Medulla oblongata (tissue), 1 donor: ENCODE results near the gene TMCO2.
"Not testable (repeated sequence)": the region's sequence is repeated elsewhere in the genome, so short reads cannot be mapped to it uniquely, and the experiment has no call there.

Experiments used
- DNase-seq: peaks from one replicate; pipeline ENCODE4 v3.0.0-alpha.2; 2015; ENCODE audit errors: extremely low spot score

The TMCO2 gene

GRCh38 chr1:40247655-40248054 is at the start of gene TMCO2:
TSS of gene TMCO2 (plus strand) at chr1:40247937. CDS start at chr1:40247994, 57 bp downstream.
- DNase-seq, result no peak

DNA sequence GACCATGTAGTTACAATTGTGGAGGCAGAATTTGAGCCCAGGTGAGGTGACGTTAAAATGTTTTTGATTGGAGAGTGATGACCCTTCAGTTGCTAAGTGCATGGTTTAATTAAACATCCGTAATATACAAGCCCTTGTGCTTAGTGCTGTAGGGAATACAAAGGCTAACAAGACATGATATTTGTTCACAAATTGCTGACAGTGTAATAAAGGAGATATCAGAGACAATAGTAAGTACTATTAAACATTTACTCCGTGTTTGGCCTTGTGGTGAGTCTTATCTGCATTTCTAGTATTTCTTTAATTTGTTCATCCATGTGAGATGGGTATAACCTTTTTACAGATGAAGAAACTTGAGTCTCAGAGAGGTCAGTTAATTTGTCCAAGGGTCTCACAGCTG is 48.6 kb upstream of the TMCO2 start:
- DNase-seq, result no peak

DNA sequence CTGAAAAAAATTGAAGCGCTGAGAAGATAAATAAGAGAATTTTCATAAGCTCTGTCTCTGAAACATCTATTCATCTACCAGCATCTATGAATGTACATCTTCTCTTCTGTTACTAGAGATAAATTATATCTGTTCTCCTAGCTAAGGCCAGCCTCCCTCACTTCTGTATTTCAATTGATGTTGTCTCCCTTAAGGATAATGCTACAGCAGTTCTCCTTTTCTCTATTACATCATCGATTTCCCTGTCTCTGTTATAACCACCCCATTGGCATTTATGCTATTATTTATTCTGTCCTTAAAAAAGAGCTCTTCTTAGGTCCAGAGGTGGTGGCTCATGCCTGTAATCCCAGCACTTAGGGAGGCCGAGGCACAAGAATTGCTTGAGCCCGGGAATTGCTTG is 42.9 kb upstream of the TMCO2 start:
- no peak for DNase-seq

DNA sequence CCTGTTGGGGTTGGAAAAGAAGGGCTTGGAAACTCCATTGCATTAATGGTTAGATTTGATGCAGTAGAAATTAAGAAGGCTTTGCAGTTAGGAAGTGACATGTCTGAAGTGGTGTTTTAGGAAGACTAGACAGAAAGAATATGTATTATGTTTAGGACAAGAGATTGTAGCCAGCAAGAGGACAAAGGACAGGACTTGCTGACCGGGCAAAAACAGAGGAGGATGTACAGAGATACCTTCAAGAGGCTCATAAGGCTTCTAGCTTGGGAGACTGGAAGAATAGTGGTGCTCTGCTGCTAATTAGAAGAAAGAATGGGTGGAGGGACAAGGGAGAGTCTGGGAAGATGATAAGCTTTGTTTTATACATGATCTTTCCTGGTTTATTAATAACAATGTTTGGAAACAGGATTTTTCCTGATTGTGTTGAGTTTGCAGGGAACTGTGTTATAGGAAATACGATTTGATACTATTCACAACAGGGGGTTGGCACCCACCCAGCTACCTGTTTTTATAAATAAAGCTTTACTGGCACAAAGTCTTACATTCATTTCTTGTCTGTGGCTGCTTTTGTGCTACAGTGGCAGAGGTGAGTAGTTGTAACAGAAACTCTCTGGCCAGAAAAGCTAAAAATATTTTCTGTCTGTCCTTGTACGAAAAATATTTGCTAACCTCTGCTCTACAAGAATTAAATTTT is 37.1 kb upstream of the TMCO2 start:
- no peak for DNase-seq

DNA sequence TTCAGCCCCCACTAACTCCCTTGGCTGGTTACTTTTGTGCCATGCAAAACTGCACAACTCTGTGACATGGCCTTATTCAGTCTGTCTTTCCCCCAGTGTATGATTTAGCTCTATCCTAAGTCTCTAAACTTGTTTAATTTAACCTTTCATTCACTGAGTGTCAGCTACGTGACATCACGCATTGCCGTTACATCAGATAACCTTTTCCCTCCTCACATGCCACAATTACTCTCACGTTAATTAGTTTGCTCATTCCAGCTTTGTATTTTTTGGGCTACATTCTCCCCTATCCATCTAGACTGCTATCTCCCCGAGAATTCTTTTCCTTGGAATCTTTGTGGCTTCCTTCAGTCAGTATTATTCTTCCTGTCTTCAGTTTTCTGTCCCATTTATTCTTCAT is 29.4 kb upstream of the TMCO2 start:
- no peak for DNase-seq

GRCh38 chr1:40221471-40221905 is 26.2 kb upstream of the TMCO2 start:
- not testable (repeated sequence) for DNase-seq

- no peak for DNase-seq
Observed at GRCh38 chr1:40221977-40222772, 25.6 kb upstream of the TMCO2 start.

GRCh38 chr1:40224040-40224439 is 23.7 kb upstream of the TMCO2 start:
- DNase-seq, result no peak

DNA sequence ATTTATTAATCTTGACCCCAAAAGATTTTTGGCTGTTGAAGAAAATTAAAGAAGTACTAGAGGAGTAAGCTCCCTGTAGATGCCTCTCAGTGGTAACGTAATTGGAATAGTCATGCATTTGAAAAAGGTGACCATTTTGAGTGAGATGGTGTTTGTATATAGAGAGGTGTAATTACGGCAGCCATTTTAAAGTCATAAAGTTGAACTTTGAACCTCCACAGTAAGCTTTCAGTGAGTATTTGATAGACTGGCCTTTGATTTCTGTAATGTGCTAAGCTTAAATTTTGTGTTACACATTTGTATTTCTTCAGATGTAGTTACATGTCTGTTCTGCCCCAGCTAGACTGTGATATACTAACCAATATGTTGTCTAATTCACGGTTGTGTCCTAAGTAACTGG is 21.5 kb upstream of the TMCO2 start:
- DNase-seq, result no peak

DNA sequence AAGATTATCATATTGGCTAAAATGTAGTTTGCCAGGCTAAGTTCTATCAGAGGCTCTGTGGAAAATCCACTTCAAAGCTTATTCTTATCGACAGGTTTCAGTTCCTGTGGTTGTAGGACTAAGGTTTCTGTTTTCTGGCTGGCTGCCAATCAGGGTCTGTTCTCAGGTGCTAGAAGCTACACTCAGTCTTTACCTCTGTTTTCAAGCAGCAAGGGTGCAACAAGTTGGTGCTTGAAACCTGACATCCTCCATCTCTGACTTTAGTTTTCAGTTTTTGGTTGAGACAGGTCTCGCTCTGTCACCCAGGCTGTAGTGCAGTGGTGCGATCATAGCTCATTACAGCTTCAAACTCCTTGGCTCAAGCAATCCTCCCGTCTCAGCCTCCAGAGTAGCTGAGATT is 15.3 kb upstream of the TMCO2 start:
- DNase-seq, result no peak

DNA sequence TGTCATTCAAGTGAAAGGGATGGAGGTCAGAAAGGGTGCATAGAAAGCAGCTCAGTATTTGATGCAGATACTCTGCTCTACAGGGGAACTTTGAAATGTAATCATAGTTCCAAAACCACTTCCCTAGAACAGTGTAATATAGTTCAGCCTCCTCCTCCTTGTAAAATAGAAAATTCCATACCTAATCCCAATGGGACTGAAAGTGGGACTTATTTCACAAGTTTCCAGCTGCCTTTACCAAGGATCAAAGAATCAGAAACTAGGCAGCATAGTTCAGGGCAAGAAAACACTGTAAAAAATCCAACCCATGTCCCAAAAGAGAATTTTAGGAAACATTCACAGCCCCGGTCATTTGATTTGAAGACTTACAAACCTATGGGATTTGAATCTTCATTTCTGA is 8.1 kb upstream of the TMCO2 start:
- no peak for DNase-seq

GRCh38 chr1:40240390-40240789 is 7.3 kb upstream of the TMCO2 start:
- DNase-seq, result no peak

- no peak for DNase-seq
Observed at GRCh38 chr1:40241362-40241761, 6.4 kb upstream of the TMCO2 start.

DNA sequence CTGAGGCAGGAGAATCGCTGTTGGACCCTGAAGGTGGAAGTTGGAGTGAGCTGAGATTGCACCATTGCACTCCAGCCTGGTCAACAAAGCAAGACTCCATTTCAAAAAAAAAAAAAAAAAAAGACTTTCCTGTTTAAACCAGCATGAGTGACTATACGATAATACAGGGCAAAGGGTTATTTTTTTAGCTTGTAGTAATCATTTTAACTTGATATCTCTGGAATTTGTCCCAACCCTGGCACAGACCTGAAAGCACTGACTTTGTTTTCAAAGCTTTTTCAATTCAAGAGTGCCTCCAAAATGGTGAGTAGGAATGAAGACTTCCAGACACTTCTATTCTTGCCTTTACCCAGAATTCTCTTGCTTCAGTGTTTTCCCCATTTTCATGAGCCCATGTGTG is 4.4 kb upstream of the TMCO2 start:
- DNase-seq, result no peak

DNA sequence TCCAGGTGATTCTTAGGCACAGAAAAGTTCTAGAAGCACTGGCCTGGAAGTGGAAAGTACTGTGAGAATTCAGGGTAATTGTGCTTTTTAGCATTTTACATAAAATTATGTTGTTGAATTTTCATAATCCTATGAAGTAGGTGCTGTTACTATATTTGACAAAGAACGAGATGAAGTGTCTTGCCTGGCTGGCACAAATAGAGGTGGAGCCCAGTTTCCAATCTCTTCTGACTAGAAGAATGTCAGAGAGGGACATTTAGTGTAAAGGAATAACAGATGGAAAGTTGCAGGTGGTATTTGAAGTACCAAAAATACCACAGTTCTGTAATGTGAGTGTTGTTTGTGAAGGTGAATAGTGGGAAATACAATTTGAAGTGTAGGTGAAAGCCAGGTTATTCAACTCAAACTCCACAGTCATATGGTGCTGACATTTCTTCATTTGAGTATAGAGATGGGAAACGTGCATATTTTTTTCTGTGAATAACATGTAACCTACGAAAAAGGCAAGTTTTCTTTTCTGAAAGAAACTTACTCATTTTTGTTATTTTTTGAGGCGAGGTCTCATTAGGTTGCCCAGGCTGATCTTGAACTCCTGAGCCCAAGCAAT is 3.5 kb upstream of the TMCO2 start:
- DNase-seq, result no peak

GRCh38 chr1:40245686-40246085 is 2.1 kb upstream of the TMCO2 start:
- DNase-seq, result no peak

DNA sequence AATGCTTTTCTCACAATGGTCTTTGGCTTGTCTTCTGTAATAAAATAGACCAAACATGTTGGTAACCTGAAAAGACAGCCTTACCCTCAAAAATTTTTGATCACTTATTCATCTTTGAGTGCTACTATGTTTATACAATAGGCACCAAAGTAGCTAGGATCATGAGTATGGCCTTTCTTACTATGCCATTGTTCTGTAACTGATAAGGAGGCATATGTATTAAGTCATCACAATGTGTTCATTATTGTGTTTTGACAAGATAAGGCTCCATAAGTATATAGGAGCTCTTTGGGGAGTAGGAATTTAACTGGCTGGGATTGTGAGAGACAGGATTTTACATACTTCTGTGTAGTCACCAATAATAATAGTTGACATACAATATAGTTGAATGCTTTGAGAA is 675 bp downstream of the TMCO2 start:
- DNase-seq, result no peak

DNA sequence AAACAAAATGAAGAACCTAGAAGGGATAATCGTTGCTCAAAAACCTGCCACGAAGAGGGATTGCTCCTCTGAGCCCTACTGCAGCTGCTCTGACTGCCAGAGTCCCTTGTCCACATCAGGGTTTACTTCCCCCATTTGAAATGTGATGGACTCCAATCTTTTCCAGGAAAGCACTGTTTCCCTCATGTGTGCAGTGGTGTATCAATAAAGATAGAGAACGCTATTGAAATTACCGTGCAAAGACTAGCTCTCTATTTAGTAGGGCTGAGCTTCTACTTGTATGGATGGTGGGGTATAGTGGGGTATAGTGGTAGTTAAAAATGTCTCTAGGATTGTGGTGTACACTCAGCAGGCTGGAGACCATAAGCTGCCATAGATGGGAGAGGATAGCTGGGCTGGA is 3.7 kb downstream of the TMCO2 start:
- no peak for DNase-seq

DNA sequence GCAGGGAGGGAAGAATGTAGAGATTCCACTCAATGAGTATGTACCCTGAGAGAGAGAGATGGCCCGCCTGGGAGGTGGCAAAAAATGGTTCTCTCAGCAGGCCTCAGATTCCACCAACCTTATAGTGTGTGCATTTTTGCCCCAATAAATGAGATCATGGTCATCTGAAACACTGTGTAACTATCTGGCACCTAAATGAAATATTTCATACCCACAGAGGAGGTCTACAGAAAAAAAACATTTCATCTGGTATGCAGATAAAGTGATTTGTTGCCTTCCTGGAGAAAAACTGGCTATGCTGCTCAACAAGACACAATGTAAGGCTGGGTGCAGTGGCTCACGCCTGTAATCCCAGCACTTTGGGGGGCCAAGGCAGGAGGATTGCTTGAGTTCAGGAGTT is 4.9 kb downstream of the TMCO2 start:
- no peak for DNase-seq

DNA sequence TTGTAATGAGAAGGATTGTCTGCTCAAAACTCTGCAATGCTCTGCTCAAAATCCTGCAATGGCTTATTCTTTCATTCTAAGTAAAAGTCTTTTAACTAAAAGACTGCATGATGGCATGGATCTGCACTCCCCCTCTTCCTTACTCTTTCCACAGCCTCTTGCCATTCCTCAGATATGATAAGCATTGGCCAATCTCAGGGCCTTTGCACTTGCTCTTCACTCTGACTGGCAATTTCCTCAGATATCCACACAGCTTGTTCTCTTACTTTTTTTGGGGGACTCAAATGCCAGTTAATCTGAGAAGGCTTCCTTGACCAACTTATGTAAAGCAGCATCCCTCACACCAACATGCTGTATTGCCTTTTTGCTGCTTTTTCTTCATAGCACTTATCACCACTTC is 7.5 kb downstream of the TMCO2 start:
- no peak for DNase-seq

DNA sequence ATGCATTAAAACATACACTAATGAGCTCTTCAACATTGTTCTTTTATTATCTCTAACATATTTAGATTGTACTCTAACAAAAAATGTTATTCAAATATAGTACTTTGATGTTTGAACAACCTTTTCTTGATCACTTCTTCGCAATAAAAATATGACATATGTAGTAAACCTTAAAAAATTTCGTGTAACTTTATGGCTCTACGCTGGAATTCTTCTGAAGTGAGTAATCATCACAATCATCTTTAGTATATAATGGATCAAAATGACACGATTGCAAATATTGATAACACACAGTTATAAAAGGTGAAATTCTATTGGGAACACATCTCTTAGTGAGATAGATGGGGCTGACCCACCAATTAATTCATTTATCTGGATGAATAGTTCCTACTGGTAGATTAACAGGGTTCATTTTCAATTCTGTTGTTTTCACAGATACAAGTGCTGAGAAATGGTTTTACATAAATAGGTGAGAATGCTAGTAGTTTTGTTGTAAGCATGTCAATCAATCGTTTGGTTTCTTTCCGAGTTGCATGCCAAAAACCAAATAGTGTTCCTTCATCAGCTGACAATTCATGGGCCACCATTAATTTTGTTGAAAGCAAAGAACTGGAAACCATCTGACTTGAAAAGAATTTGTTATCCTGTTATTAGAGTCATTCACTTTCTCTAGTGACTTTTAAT is 8.8 kb downstream of the TMCO2 start:
- DNase-seq, result no peak

- DNase-seq, result no peak
Observed at GRCh38 chr1:40257313-40257687, 9.6 kb downstream of the TMCO2 start.
